NCI-H748 (cell line): Measurements from ENCODE around the gene TRIM22.
"Not testable (repeated sequence)": the region's sequence is repeated elsewhere in the genome, so short reads cannot be mapped to it uniquely, and the experiment has no call there.

Experiments used
- DNase-seq: peaks from one replicate; lab custom pipeline; 2025; ENCODE audit not compliant: unreplicated experiment; lab: John Stamatoyannopoulos, UW

TRIM22 gene, protein sequence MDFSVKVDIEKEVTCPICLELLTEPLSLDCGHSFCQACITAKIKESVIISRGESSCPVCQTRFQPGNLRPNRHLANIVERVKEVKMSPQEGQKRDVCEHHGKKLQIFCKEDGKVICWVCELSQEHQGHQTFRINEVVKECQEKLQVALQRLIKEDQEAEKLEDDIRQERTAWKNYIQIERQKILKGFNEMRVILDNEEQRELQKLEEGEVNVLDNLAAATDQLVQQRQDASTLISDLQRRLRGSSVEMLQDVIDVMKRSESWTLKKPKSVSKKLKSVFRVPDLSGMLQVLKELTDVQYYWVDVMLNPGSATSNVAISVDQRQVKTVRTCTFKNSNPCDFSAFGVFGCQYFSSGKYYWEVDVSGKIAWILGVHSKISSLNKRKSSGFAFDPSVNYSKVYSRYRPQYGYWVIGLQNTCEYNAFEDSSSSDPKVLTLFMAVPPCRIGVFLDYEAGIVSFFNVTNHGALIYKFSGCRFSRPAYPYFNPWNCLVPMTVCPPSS

DNA sequence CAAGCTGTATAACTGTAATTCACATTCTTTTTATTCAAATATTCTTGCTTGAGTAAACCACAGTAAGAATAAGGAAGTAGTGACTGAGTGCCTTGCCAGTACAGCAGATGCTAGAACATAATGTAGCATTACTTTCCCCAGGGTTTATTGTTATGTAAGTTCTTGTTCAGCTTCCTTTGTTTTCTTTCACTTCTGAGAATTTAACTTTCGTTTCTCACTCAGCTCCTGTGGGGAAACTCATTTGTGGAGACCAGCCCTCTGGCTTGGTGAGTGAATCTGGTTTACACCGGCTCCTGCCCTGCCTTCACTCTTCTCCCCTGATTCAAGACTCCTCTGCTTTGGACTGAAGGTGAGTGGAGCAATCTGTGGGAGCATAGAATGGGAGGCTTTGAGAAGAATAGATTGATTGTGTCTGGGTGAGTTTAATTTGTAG, at the start of gene TRIM22:
TRIM22 (plus strand) TSS at position 240 of the 433 bp plus-strand sequence. CDS start 6,443 bp downstream, outside the sequence.
- no peak for DNase-seq

DNA sequence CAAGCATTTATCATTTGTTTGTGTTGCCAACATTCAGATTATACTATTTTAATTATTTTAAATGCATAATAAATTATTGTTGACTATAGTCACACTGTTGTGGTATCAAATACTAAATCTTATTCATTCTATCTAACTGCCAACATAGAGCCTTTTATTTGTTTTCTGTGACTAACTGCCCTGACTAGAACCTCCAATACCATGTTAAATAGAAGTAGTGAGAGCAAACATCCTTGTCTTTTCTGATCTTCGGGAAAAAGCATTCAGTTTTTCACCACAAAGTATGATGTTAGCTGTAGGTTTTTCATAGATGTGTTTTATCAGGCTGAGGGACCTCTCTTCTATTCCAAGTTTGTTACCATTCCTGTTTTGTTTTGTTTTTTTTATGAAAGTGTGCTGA, 49.6 kb upstream of the TRIM22 start:
- DNase-seq: no peak

DNA sequence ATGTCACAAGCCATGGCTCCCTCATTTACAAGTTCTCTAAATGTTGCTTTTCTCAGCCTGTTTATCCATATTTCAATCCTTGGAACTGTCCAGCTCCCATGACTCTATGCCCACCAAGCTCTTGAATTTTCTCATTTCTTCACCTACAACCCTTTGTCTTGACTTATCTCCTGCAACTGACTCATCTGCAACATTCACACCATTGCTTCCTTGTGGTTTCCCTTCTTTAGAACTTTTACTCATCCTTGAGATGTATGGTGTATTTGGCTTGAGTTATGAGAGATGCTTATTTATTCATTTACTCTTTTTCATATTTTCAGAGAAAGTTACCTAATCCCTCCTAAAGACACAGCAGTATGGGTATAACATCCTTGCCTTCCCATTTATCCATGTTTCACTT, 46.0 kb upstream of the TRIM22 start:
- DNase-seq: no peak

DNA sequence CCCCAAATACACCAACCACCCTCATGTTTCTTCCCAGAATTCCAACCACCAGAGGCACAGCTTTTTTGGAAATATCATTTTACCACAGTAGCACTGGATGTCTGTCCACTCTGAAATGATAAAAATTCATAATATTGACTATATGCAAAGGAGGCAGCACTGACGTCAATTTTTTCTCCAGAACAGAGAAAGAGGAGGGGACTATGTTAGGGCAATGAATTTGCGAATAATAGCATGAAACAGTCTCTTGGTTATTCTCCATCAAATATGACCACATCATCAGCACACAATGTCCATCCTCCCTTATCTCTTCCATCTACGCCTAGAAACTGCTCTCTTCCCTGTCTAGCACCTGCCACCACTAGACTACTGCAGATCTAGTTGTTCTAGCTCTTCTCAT, 43.5 kb upstream of the TRIM22 start:
- DNase-seq: no peak

DNA sequence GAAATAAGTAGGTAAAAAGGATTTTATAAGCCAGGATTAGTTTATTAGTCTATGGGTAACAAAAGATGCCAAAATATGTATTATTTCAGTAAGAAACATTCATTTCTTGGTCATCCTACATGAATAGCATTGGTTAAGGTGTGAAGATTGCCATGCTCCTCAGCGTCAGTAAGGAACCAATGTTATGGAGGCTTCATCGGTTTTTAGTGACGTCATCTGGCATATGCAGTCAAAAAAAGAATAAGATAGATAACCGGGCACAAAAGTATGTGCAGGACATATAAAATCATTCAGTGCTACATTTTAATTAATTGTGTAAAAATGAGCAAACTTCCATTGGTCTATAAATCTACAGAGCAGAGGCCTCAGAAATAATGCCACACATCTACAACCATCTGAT, 34.1 kb upstream of the TRIM22 start:
- DNase-seq: no peak

DNA sequence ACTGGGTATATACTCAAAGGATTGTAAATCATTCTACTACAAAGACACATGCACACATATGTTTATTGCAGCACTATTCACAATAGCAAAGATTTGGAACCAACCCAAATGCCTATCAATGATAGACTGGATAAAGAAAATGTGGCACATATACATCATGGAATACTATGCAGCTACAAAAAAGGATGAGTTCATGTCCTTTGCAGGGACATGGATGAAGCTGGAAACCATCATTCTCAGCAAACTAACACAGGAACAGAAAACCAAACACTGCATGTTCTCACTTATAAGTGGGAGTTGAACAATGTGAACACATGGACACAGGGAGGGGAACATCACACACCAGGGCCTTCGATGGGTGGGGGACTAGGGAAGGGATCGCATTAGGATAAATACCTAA, 32.6 kb upstream of the TRIM22 start:
- DNase-seq: not testable (repeated sequence)

DNA sequence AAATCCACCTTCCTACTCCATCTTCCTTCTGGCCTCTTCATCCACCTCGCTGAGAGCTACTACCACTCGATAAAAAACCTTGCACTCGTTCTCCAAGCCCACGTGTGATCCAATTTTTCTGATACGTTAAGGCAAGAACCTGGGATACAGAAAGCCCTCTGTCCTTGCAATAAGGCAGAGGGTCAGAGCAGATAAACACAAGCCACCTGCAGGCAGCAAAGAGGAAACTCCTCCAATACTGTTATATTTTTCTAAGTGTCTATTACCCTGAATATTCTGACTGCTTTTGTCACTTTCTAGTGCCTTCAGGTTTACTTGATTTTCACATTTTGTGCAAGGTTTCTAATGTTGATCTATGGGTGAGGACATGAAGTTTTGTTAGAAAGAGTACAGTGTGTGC, 31.3 kb upstream of the TRIM22 start:
- no peak for DNase-seq

DNA sequence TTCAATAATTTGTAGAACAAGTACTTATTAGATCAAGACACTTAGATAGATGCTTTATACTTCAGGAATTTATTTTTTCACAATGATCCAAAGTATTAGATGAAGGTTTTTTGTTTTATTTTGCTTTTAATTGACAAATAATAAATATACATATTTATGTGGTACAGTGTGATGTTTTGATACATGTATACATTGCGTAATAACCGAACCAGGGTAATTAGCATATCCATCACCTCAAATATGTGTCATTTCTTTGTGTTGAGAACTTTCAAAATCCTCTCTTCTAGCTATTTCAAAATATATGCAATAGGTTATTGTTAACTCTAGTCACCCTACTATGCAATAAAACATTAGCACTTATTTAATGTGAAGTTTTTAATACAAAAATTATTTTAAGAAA, 26.1 kb upstream of the TRIM22 start:
- no peak for DNase-seq

DNA sequence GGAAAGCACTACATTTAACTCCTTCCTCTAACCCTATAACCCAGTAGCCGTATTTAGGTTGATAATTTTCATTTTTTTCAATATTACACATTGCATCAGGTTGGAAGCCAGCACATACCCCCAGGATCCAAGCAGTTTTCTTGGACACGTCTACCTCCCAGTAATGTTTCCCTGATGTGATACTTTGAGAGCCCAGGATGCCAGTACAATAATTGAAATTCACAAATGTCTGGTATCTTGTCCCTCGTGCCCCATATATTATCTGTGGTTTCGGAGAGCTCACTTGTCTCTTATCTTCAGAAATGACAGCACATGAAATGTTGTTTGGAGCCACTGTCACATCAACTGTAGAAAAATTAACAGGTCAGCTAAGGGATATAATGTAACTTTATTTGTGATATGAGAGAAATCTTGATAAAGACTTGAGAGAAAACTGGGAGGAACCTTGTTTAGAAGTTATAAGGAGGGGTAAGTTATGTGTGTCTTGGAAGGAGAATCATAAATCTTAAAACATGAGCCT, 24.5 kb upstream of the TRIM22 start:
- no peak for DNase-seq

DNA sequence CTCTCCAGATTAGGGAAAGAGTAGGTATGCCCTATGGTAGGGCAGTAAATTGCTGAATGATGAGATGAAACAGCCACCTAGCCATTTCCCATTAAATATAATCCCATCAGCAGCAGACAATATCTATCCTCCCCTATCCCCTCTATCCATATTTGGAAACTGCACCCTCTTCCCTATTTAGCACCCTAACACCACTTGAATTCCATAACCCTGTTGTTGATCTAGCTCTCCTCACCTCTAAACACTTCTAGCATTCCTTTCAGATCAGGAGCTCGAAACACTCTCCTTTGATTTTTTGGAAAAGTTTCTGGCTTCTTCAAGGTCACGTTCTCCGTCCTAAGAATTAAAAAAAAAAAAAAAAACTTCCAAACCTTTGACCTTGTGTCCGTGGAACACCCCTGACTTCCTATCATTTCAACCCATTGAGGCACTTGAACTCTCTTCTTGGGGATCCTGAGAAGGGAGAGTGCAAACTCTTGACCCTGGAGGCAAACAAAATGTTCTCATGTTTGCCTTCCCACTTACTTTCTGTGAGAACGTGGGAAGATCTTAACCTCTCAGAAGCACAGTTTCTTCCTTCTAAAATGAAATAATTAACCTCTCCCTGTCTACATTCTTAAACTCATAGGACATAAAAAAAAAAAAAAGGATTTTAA, 23.7 kb upstream of the TRIM22 start:
- no peak for DNase-seq

DNA sequence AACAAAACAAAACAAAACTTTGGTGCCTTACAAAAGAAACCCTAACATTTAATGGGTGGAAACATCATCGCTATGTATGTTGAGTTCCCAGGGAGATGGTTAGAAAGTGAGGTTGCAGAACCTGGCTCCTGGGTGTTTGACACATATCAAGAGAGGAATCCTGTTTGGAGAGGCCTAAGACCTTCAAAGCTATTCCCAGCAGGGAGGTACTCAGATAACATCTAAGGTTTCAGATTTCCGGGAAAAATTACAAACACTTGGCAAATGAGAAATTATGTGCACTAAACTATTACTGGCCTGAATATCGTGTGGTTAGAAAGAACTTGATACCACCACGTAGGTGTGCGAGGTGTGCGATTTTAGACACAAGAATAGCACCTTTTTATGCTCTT, 23.2 kb upstream of the TRIM22 start:
- peak; percentile 4 for DNase-seq

DNA sequence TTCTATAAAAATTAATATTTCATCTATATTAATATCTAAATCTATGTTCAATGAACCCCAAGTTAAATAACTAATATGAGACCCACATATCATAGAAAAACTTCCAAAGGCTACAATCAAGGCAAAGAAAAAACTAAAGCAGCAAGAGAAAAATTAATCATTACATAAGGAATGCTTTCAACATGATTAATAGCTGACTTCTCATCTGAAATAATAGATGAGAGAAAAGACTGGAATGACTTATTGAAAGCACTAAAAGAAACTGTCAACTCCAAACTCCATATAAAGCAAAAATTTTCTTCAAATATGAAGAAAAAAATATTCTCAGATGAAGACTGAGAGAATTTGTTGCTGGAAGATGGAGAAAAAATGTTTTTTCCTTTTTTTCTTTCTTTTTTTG, 17.8 kb upstream of the TRIM22 start:
- no peak for DNase-seq

DNA sequence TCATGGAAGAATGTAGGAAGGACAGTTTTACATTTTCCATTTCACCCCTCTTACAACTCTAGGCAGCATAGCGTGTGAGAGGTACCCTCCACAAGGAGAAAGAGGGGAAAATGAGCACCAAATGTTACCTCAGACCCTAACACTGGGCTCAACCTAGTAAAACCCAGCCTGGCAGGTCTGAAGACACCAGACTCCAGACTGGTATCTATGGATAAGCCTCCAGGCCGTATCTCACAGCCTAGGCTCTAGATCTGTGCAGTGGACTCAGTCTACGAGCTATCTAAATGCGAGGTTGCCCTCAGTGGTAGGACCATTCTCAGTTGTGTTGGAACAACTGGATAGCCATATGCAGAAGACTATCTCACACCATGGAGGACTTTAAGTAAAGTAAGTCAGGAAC, 15.2 kb upstream of the TRIM22 start:
- no peak for DNase-seq

DNA sequence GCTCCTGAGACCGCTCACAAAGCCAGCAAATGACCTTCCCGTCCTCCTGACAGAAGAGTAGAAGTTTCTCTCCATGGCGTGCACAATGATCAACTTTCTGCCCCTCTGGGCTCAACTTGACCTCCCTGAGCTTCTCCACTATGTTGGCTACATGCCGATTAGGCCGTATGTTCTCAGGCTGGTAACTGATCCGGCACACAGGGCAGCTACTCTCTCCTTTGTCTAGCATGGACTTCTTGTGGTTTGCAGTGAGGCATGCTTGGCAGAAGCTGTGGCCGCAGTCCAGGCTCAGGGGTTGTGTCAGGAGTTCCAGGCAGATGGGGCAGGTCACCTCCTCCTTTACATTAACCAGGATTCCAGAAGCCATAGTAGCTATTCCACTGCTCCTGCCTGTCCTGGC, 9.8 kb upstream of the TRIM22 start:
- no peak for DNase-seq

DNA sequence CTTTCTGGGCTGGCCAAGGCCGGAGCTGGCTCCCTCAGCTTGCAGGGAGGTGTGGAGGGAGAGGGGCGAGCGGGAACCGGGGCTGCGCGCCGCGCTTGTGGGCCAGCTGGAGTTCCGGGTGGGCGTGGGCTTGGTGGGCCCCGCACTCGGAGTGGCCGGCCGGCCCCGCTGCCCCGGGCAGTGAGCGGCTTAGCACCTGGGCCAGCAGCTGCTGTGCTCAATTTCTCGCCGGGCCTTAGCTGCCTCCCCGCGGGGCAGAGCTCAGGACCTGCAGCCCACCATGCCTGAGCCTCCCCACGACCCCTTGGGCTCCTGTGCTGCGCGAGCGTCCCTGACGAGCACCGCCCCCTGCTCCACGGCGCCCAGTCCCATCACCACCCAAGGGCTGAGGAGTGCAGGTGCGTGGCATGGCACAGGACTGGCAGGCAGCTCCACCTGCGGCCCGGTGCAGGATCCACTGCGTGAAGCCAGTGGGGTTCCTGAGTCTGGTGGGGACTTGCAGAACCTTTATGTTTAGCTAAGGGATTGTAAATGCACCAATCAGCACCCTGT, 6.6 kb upstream of the TRIM22 start:
- not testable (repeated sequence) for DNase-seq

DNA sequence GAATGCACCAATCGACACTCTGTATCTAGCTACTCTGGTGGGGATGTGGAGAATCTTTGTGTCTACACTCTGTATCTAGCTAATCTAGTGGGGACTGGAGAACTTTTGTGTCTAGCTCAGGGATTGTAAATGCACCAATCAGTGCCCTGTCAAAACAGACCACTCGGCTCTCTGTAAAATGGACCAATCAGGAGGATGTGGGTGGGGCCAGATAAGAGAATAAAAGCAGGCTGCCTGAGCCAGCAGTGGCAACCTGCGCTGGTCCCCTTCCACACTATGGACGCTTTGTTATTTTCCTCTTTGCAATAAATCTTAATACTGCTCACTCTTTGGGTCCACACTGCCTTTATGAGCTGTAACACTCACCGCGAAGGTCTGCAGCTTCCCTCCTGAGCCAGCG, 6.0 kb upstream of the TRIM22 start:
- DNase-seq: not testable (repeated sequence)

DNA sequence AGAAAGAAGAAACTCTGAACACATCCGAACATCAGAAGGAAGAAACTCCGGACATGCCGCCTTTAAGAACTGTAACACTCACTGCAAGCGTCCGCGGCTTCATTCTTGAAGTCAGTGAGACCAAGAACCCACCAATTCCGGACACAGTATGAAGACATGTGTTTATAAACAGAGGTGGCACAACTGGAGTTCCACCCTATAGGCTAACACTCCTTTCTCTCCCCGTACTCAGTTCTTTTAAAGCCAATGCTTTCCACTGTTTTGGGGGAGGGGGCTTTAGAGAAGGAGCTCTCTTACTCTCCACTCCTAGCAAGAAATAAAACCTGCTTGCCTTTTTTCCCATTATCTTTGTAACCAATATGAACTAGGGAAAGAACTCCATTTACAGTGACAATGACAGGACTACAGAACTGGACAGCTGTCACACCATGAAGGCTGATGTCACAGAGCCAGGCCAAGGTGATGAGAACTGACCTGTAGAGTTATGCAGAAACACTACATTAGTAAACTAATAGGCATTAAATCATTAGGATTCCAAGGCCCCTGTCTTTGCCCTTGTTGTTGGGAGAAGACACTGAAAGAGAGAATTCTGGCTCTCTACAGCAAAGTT, 5.4 kb upstream of the TRIM22 start:
- no peak for DNase-seq

DNA sequence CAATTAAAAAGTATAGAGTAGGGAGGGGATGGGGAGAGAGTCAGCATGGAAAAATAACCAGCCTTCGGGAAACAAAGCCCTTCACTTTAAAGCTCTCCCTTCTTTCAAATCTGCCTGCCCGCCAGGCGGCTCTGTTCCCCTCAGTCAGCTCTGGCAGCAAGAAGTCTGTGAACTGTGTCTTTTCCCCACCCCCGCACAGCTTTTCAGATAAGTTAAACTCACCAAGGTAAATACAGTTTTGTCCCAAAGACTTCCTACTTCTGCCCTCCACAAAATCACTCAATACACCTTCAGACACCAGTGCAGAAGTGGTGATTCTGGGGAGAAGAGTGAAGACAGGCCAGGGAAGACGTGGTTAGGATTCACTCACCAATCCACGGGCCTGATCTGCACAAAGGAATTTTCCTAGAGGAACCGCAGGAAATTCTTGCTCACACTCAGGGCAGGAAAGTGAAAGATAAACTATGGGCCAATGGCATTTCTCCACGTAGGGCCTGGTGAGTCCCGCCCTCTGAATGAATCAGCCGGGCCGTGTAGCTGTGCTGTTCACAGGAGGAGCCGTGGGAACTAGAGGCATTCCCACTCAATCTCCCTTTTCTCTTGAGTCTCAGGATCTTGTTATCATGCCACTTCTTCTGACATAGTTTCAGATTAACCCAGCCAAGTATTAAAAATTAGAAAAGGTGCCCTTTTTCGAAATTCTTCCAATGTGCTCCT, 4.8 kb upstream of the TRIM22 start, which contains the start of gene TRIM5:
TRIM5 (minus strand) TSS at position 429 of the 717 bp plus-strand sequence. CDS start 4,897 bp downstream, outside the sequence.
- DNase-seq: peak; percentile 12

DNA sequence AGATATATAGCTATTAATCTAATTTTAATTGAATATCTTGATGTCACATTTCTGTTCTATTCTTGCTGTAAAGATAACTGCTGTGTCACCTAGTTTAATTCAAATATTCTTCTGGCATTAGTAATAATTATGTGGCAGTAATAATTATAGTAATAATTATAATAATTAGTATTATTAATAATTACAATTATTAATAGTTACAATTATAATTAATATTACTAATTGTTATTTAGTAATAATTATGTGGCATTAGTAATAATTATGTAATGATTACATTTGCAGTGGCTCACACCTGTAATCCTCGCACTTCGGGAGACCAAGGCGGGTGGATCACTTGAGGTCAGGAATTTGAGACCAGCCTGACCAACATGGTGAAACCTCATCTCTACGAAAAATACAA, 3.2 kb upstream of the TRIM22 start:
- no peak for DNase-seq

DNA sequence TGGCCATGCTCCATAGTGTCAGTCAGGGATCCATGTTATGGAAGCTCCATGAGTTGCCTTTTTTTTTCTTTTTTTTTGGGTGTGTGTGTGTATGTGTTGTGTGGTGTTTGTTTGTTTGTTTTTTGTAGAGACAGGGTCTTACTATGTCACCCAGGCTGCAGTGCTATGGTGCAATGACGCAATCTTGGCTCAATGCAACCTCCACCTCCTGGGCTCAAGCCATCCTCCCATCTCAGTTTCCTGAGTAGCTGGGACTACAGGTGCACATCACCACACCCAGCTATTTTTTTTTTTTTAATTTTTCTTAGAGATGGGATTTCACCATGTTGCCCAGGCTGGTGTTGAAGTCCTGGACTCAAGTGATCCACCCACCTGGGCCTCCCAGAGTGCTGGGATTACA, 1.1 kb upstream of the TRIM22 start:
- no peak for DNase-seq

DNA sequence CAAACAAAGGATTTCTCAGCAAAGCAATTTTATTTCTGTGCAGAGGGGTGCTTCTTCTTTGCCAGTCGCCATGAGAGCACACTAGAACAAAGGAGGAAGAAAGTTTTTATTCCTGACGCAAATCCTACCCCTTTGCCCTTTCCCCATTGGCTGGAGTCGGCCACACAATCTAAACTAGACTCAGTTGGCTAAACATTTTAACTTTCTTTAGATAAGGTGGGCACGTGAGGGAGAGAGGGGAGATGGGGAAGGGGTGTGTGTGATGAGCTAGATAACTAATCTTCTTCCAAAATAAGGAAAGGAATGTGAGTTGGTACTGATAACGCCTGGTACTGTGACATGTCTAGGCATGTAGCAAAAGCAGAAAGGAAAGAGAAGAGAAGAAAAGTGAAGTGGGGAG, 626 bp downstream of the TRIM22 start:
- DNase-seq: no peak
